Endothelial cell (in vitro differentiated cells): ENCODE data around the gene GJA10. TPM values are rescaled to one million over a fixed set of nuclear protein-coding genes. Genes with fewer than 3 reads are reported as not detected.
A peak's percentile ranks its signal among the peaks of the same experiment; 100 is the strongest.
"Not testable (repeated sequence)": the region's sequence is repeated elsewhere in the genome, so short reads cannot be mapped to it uniquely, and the experiment has no call there.

Experiments
- DNase-seq: peaks from one replicate; pipeline ENCODE4 v3.0.0; 2021; ENCODE audit warnings: low spot score
- H3K27ac Mint-ChIP-seq: one replicate; pipeline ENCODE4 v1.8.0; 2021; ENCODE audit warnings: mixed read lengths, inconsistent platforms; ENCODE audit not compliant: unreplicated experiment
- H3K27me3 Mint-ChIP-seq: one replicate; pipeline ENCODE4 v1.8.0; 2021; ENCODE audit warnings: mild to moderate bottlenecking, moderate library complexity, mixed read lengths, inconsistent platforms; ENCODE audit not compliant: unreplicated experiment
- H3K36me3 Mint-ChIP-seq: one replicate; pipeline ENCODE4 v1.8.0; 2021; ENCODE audit warnings: mild to moderate bottlenecking, low read depth, mixed read lengths, inconsistent platforms; ENCODE audit not compliant: unreplicated experiment
- H3K4me1 Mint-ChIP-seq: one replicate; pipeline ENCODE4 v1.8.0; 2021; ENCODE audit warnings: mild to moderate bottlenecking, mixed read lengths, inconsistent platforms; ENCODE audit not compliant: unreplicated experiment
- H3K4me3 Mint-ChIP-seq: one replicate; pipeline ENCODE4 v1.8.0; 2021; ENCODE audit warnings: mild to moderate bottlenecking, mixed read lengths, inconsistent platforms; ENCODE audit not compliant: unreplicated experiment
- H3K9me3 Mint-ChIP-seq: one replicate; pipeline ENCODE4 v1.8.0; 2021; ENCODE audit warnings: mixed read lengths, inconsistent platforms; ENCODE audit not compliant: unreplicated experiment
- total RNA-seq: library from RNA; stranded (reverse); fragmentation: NEBNext Ultra II Directional; extraction: Animal tissue kit (Norgen Biotek cat#: 25700); gene quantifications from one replicate; pipeline ENCODE4 v1.2.1, GENCODE V29; 2021; ENCODE audit not compliant: unreplicated experiment
- TF ChIP-seq, protein P1 (sequence below): fragments of 200-600 bp; sonication (generic); IDR thresholded peaks from one replicate; pipeline ENCODE4 v1.5.0; 2021; ENCODE audit warnings: antibody characterized with exemption; ENCODE audit not compliant: unreplicated experiment

GJA10 gene
- total RNA-seq, 1 donor from 2014 or later: not detected

- Mint-ChIP-seq H3K4me1 (peaks cover 7% of the 10 kb centered on the region), H3K27me3 (peaks cover 2% of the 10 kb centered on the region), H3K4me3 (no peak overlapping the region), H3K27ac (no peak overlapping the region), H3K36me3 (no peaks in the 10 kb centered on the region), H3K9me3 (no peaks in the 10 kb centered on the region)
- TF ChIP-seq, protein P1, sequence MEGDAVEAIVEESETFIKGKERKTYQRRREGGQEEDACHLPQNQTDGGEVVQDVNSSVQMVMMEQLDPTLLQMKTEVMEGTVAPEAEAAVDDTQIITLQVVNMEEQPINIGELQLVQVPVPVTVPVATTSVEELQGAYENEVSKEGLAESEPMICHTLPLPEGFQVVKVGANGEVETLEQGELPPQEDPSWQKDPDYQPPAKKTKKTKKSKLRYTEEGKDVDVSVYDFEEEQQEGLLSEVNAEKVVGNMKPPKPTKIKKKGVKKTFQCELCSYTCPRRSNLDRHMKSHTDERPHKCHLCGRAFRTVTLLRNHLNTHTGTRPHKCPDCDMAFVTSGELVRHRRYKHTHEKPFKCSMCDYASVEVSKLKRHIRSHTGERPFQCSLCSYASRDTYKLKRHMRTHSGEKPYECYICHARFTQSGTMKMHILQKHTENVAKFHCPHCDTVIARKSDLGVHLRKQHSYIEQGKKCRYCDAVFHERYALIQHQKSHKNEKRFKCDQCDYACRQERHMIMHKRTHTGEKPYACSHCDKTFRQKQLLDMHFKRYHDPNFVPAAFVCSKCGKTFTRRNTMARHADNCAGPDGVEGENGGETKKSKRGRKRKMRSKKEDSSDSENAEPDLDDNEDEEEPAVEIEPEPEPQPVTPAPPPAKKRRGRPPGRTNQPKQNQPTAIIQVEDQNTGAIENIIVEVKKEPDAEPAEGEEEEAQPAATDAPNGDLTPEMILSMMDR: no peak
- no peak for DNase-seq
These were observed 6.7 kb upstream of the GJA10 start for GRCh38 chr6:89887452-89888137.

DNA sequence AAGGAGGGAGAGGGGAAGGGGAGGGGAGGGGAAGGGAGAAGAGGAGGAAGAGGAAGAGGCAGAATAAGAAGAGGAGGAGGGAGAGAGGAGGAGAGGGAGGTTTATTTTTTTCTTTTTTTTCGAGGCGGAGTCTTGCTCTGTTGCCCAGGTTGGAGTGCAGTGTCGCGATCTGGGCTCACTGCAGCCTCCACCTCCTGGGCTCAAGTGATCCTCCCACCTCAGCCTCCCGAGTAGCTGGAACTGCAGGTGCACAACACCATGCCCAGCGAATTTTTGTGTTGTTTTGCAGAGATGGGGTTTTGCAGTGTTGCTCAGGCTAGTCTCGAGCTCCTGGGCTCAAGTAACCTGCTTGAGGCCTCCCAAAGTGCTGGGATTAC is 6.1 kb upstream of the GJA10 start:
- Mint-ChIP-seq H3K9me3 (no peaks in the 10 kb centered on the region), H3K4me1 (peaks cover 7% of the 10 kb centered on the region), H3K27ac (no peak overlapping the region), H3K4me3 (no peak overlapping the region), H3K36me3 (no peaks in the 10 kb centered on the region), H3K27me3 (peaks cover 2% of the 10 kb centered on the region)
- DNase-seq: no peak
- TF ChIP-seq, protein P1: no peak

- Mint-ChIP-seq H3K4me3 (no peak overlapping the region), H3K36me3 (no peaks in the 10 kb centered on the region), H3K27me3 (peaks cover 2% of the 10 kb centered on the region), H3K9me3 (no peaks in the 10 kb centered on the region), H3K27ac (no peak overlapping the region), H3K4me1 (peaks cover 7% of the 10 kb centered on the region)
- no peak for DNase-seq
- TF ChIP-seq, protein P1: no peak
These were observed 5.4 kb upstream of the GJA10 start for GRCh38 chr6:89888871-89889270.

GRCh38 chr6:89890845-89891528 is 3.3 kb upstream of the GJA10 start:
- not testable (repeated sequence) for H3K27me3 Mint-ChIP-seq, H3K9me3 Mint-ChIP-seq, H3K27ac Mint-ChIP-seq, H3K4me3 Mint-ChIP-seq, H3K4me1 Mint-ChIP-seq, DNase-seq, H3K36me3 Mint-ChIP-seq

- H3K27me3 Mint-ChIP-seq: not testable (repeated sequence)
These were observed 1.7 kb upstream of the GJA10 start for GRCh38 chr6:89892577-89892976.

DNA sequence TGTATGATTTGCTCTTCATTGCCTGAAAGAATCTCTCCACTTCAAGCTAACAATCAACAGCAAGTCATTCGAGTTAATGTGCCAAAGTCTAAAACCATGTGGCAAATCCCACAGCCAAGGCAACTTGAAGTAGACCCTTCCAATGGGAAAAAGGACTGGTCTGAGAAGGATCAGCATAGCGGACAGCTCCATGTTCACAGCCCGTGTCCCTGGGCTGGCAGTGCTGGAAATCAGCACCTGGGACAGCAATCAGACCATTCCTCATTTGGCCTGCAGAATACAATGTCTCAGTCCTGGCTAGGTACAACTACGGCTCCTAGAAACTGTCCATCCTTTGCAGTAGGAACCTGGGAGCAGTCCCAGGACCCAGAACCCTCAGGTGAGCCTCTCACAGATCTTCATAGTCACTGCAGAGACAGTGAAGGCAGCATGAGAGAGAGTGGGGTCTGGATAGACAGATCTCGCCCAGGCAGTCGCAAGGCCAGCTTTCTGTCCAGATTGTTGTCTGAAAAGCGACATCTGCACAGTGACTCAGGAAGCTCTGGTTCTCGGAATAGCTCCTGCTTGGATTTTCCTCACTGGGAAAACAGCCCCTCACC is 1.1 kb downstream of the GJA10 start:
- DNase-seq: peak; percentile 73
- no peak overlapping the region for H3K4me3 Mint-ChIP-seq
- H3K9me3 Mint-ChIP-seq: no peaks in the 10 kb centered on the region
- H3K4me1 Mint-ChIP-seq: peaks cover 7% of the 10 kb centered on the region
- no peaks in the 10 kb centered on the region for H3K36me3 Mint-ChIP-seq
- no peak overlapping the region for H3K27ac Mint-ChIP-seq
- no peaks in the 10 kb centered on the region for H3K27me3 Mint-ChIP-seq
- TF ChIP-seq, protein P1: no peak

More at GRCh38 chr6:89892577-89892976, 1.7 kb upstream of the GJA10 start:
- not testable (repeated sequence) for H3K9me3 Mint-ChIP-seq, DNase-seq, H3K4me3 Mint-ChIP-seq, H3K4me1 Mint-ChIP-seq, H3K36me3 Mint-ChIP-seq, H3K27ac Mint-ChIP-seq

GRCh38 chr6:89910001-89910901 is 16.0 kb downstream of the GJA10 start:
- H3K4me3 Mint-ChIP-seq, DNase-seq, H3K4me1 Mint-ChIP-seq, H3K36me3 Mint-ChIP-seq, H3K27me3 Mint-ChIP-seq, H3K9me3 Mint-ChIP-seq: not testable (repeated sequence)
- H3K27ac Mint-ChIP-seq: peak overlapping the region; percentile 91
